Vagina (tissue), 2 donors: Measurements from ENCODE around the gene LEO1. TPM values are rescaled to one million over a fixed set of nuclear protein-coding genes. Genes with fewer than 3 reads are reported as not detected.
A peak's percentile ranks its signal among the peaks of the same experiment; 100 is the strongest.

Source experiments
- DNase-seq, 2 donors: peaks; one replicate each; pipeline ENCODE4 v3.0.0-alpha.2; 2017; ENCODE audit errors: extremely low spot score in 2 of 2
- H3K27ac ChIP-seq: fragments of 200-600 bp; sonication (generic); one replicate; pipeline ENCODE4 v1.5.1; 2019
- H3K27me3 ChIP-seq: fragments of 200-600 bp; sonication (generic); one replicate; pipeline ENCODE4 v1.5.1; 2019
- H3K36me3 ChIP-seq, 2 donors: fragments of 200-600 bp; sonication (generic); one replicate each; pipeline ENCODE4 v1.5.1; 2017 to 2019
- H3K4me1 ChIP-seq: fragments of 200-600 bp; sonication (generic); one replicate; pipeline ENCODE4 v1.5.1; 2019
- H3K4me3 ChIP-seq, 2 donors: fragments of 200-600 bp; sonication (generic); 1 replicate in 1 of 2; 2 replicates in 1 of 2; pipeline ENCODE4 v1.5.1; 2016 to 2019
- H3K9me3 ChIP-seq: fragments of 200-600 bp; sonication (generic); one replicate; pipeline ENCODE4 v1.5.1; 2019
- POLR2A ChIP-seq, 2 donors: fragments of 450-650 bp; IDR thresholded peaks; one replicate each; pipeline ENCODE4 v1.6.1; 2017; ENCODE audit warnings: antibody characterized with exemption in 2 of 2, mild to moderate bottlenecking in 2 of 2, moderate library complexity in 2 of 2
- POLR2AphosphoS5 ChIP-seq, 2 donors: sonication (generic); formaldehyde crosslinking; IDR thresholded peaks; one replicate each; pipeline ENCODE4 v1.9.0; 2017; ENCODE audit warnings: antibody characterized with exemption in 2 of 2, mild to moderate bottlenecking in 2 of 2, low read depth in 1 of 2; ENCODE audit not compliant: insufficient read depth in 1 of 2
- intact Hi-C: fragments of 100-400 bp; cut with DNase I; formaldehyde crosslinking; loops from one replicate; pipeline ENCODE4 v1.15.1; 2023
- total RNA-seq: library from RNA; depleted of rRNA; stranded (reverse); fragments of >200 nt; gene quantifications from one replicate; pipeline ENCODE4 v1.2.3, GENCODE V29; 2016
- TF ChIP-seq, protein P1 (sequence below), 3 experiments: fragments of 450-650 bp in 2 of 3; fragments of 200-600 bp in 1 of 3; sonication (generic) in 1 of 3; IDR thresholded peaks; one replicate each; pipeline ENCODE4 v1.5.1; 2017 to 2019; ENCODE audit warnings: antibody characterized with exemption in 3 of 3, mild to moderate bottlenecking in 2 of 3, moderate library complexity in 2 of 3

The LEO1 gene
- total RNA-seq, 1 donor from 2014 or later, result 21.9 TPM

- intact Hi-C loops, result no loop called here
Observed at GRCh38 chr15:52012210-52012609, 40.6 kb upstream of the LEO1 start.

GRCh38 chr15:52011711-52012144 is 40.1 kb upstream of the LEO1 start:
- Histone ChIP-seq H3K36me3 (no peaks in the 10 kb centered on the region), H3K4me3 (no peak overlapping the region), H3K4me1 (peaks cover 26% of the 10 kb centered on the region), H3K9me3 (no peaks in the 10 kb centered on the region), H3K27me3 (no peaks in the 10 kb centered on the region), H3K27ac (peak overlapping the region; percentile 30)
- intact Hi-C loops, result no loop called here
- no peak for TF ChIP-seq POLR2A (IDR thresholded peaks at IDR 0.05)
- no peak for TF ChIP-seq POLR2AphosphoS5 (IDR thresholded peaks at IDR 0.05; ENCODE audit: insufficient read depth in 1 of 2, low read depth in 1 of 2)
- TF ChIP-seq, protein P1, sequence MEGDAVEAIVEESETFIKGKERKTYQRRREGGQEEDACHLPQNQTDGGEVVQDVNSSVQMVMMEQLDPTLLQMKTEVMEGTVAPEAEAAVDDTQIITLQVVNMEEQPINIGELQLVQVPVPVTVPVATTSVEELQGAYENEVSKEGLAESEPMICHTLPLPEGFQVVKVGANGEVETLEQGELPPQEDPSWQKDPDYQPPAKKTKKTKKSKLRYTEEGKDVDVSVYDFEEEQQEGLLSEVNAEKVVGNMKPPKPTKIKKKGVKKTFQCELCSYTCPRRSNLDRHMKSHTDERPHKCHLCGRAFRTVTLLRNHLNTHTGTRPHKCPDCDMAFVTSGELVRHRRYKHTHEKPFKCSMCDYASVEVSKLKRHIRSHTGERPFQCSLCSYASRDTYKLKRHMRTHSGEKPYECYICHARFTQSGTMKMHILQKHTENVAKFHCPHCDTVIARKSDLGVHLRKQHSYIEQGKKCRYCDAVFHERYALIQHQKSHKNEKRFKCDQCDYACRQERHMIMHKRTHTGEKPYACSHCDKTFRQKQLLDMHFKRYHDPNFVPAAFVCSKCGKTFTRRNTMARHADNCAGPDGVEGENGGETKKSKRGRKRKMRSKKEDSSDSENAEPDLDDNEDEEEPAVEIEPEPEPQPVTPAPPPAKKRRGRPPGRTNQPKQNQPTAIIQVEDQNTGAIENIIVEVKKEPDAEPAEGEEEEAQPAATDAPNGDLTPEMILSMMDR (IDR thresholded peaks at IDR 0.05), result no peak
- no peak for DNase-seq

More at GRCh38 chr15:52012210-52012609, 40.6 kb upstream of the LEO1 start:
- TF ChIP-seq, protein P1 (IDR thresholded peaks at IDR 0.05), result no peak
- no peak for TF ChIP-seq POLR2A (IDR thresholded peaks at IDR 0.05)
- no peak for TF ChIP-seq POLR2AphosphoS5 (IDR thresholded peaks at IDR 0.05; ENCODE audit: insufficient read depth in 1 of 2, low read depth in 1 of 2)
- Histone ChIP-seq H3K9me3 (no peaks in the 10 kb centered on the region), H3K36me3 (no peaks in the 10 kb centered on the region), H3K4me3 (no peak overlapping the region), H3K27ac (no peak overlapping the region), H3K27me3 (no peaks in the 10 kb centered on the region), H3K4me1 (peaks cover 22% of the 10 kb centered on the region)
- no peak for DNase-seq

GRCh38 chr15:52010633-52011595 is 39.3 kb upstream of the LEO1 start:
- H3K36me3 ChIP-seq, result no peaks in the 10 kb centered on the region
- no peak for DNase-seq
- intact Hi-C loops, result no loop called here

DNA sequence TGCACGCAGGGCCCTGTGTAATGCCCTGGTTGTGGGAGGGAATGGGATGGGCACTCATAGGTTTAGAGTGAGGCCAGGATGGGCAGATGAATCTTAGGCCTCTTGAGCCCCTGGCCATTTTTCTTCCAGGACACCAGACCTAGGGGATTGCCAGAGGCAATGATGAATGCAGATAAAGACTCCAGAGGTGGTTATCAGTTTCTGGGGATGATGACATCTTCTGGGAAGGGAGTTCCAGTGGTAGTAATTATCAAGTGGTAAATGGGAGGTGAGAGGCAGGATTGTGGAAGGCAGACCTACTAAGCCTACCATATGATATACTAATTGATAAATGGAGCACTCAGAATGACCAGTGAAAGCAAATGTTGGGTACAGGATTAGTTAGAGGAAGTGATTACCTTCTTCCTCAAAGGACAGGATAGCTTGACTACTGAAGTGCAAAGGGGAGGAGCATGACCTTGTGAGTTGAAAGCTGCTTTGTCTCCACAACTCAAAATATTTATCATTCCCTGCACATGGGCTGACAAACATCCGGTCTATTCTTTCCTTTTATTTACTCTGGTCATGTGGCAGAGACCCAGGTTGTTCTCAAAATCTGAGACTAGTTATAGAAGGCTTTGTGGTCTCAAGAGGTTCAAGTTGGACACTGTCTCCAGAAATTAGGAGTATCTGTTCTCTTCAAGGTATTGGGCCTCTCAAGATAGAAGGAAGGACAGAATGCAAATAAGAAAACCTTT is 37.3 kb upstream of the LEO1 start:
- Histone ChIP-seq H3K36me3 (no peaks in the 10 kb centered on the region), H3K4me3 (no peak overlapping the region), H3K27ac (no peak overlapping the region), H3K4me1 (peaks cover 34% of the 10 kb centered on the region), H3K9me3 (no peaks in the 10 kb centered on the region), H3K27me3 (no peaks in the 10 kb centered on the region)
- no peak for TF ChIP-seq POLR2A (IDR thresholded peaks at IDR 0.05)
- TF ChIP-seq, protein P1 (IDR thresholded peaks at IDR 0.05), result no peak
- no peak for TF ChIP-seq POLR2AphosphoS5 (IDR thresholded peaks at IDR 0.05; ENCODE audit: insufficient read depth in 1 of 2, low read depth in 1 of 2)
- intact Hi-C loops, result no loop called here
- no peak for DNase-seq

More at GRCh38 chr15:52010633-52011595, 39.3 kb upstream of the LEO1 start:
- H3K9me3 ChIP-seq, result no peaks in the 10 kb centered on the region
- peak overlapping the region; percentile 30 for H3K27ac ChIP-seq
- H3K4me3 ChIP-seq, result no peak overlapping the region
- H3K27me3 ChIP-seq, result no peaks in the 10 kb centered on the region
- TF ChIP-seq, protein P1 (IDR thresholded peaks at IDR 0.05), result no peak
- TF ChIP-seq POLR2AphosphoS5 (IDR thresholded peaks at IDR 0.05; ENCODE audit: insufficient read depth in 1 of 2, low read depth in 1 of 2) (no peak), POLR2A (IDR thresholded peaks at IDR 0.05) (no peak)
- H3K4me1 ChIP-seq, result peaks cover 34% of the 10 kb centered on the region
